CD14-positive monocyte (primary cell): ENCODE results near the gene LIFR. TPM values are rescaled to one million over a fixed set of nuclear protein-coding genes. Genes with fewer than 3 reads are reported as not detected.

Source experiments
- DNase-seq, 3 donors: peaks; one replicate each; pipeline ENCODE4 v3.0.0-alpha.2; 2011 to 2022
- H2AFZ ChIP-seq: 2 replicates; pipeline ENCODE4 v1.6.0; 2012; ENCODE audit warnings: mild to moderate bottlenecking, low read depth, low read length, inconsistent platforms; ENCODE audit not compliant: insufficient read depth, poor library complexity, severe bottlenecking
- H3K27ac ChIP-seq, 2 donors: 1 replicate in 1 of 2; 2 replicates in 1 of 2; pipeline ENCODE4 v1.5.1; 2012 to 2013; ENCODE audit warnings: low read length in 2 of 2, control low read depth in 1 of 2, inconsistent platforms in 1 of 2, low read depth in 1 of 2, mild to moderate bottlenecking in 1 of 2
- H3K27me3 ChIP-seq, 2 donors: one replicate each; pipeline versions ENCODE4 v1.6.0 to v1.6.1; 2011 to 2013; ENCODE audit warnings: low read length in 2 of 2; ENCODE audit not compliant: control insufficient read depth in 2 of 2, insufficient read depth in 2 of 2
- H3K36me3 ChIP-seq, 2 donors: replicated peaks in 1 of 2; 1 replicate in 1 of 2; 2 replicates in 1 of 2; pipeline versions ENCODE4 v1.5.1 to v1.6.1; 2012 to 2013; ENCODE audit warnings: low read length in 2 of 2, control low read depth in 1 of 2, inconsistent platforms in 1 of 2, mild to moderate bottlenecking in 1 of 2; ENCODE audit not compliant: insufficient read depth in 2 of 2, control insufficient read depth in 1 of 2
- H3K4me1 ChIP-seq, 2 donors: 1 replicate in 1 of 2; 2 replicates in 1 of 2; pipeline versions ENCODE4 v1.5.1 to v1.6.1; 2012 to 2013; ENCODE audit warnings: low read length in 2 of 2, control low read depth in 1 of 2, inconsistent platforms in 1 of 2, mild to moderate bottlenecking in 1 of 2, moderate library complexity in 1 of 2; ENCODE audit not compliant: insufficient read depth in 2 of 2, control insufficient read depth in 1 of 2
- H3K4me2 ChIP-seq: replicated peaks from 2 replicates; pipeline ENCODE3; 2012; ENCODE audit warnings: low read length, moderate library complexity, mild to moderate bottlenecking; ENCODE audit not compliant: poor library complexity, severe bottlenecking; ENCODE audit errors: extremely low read depth
- H3K4me3 ChIP-seq, 3 experiments: fragments of 200-600 bp in 1 of 3; sonication (generic) in 1 of 3; replicated peaks in 1 of 3; 1 replicate in 2 of 3; 2 replicates in 1 of 3; pipeline ENCODE4 v1.5.1; 2011 to 2013; ENCODE audit warnings: low read length in 3 of 3, mild to moderate bottlenecking in 3 of 3, control low read depth in 2 of 3, low read depth in 2 of 3, inconsistent platforms in 1 of 3, moderate library complexity in 1 of 3
- H3K79me2 ChIP-seq: 2 replicates; pipeline ENCODE4 v1.6.0; 2012; ENCODE audit warnings: mild to moderate bottlenecking, control low read depth, inconsistent platforms, low read length, moderate library complexity; ENCODE audit not compliant: insufficient read depth
- H3K9ac ChIP-seq: 2 replicates; pipeline ENCODE4 v1.6.0; 2017; ENCODE audit warnings: low read length, mild to moderate bottlenecking; ENCODE audit not compliant: insufficient read depth, poor library complexity, severe bottlenecking
- H3K9me3 ChIP-seq, 2 donors: replicated peaks in 1 of 2; 1 replicate in 1 of 2; 2 replicates in 1 of 2; pipeline versions ENCODE4 v1.5.1 to v1.6.1; 2012 to 2013; ENCODE audit warnings: low read length in 2 of 2, control low read depth in 1 of 2; ENCODE audit not compliant: control insufficient read depth in 1 of 2, insufficient read depth in 1 of 2
- H4K20me1 ChIP-seq: 2 replicates; pipeline ENCODE4 v1.6.0; 2012; ENCODE audit warnings: mild to moderate bottlenecking, low read length, control low read depth, moderate library complexity; ENCODE audit not compliant: insufficient read depth
- H3K27ac Mint-ChIP-seq, 7 donors: one replicate each; pipeline ENCODE4 v1.8.0; 2020; ENCODE audit warnings: mild to moderate bottlenecking in 7 of 7, mixed read lengths in 7 of 7, moderate library complexity in 6 of 7, inconsistent platforms in 2 of 7
- H3K27me3 Mint-ChIP-seq, 3 donors: one replicate each; pipeline ENCODE4 v1.8.0; 2021 to 2022; ENCODE audit warnings: low read depth in 3 of 3, mild to moderate bottlenecking in 3 of 3, mixed read lengths in 3 of 3, moderate library complexity in 3 of 3, inconsistent platforms in 1 of 3
- H3K36me3 Mint-ChIP-seq, 2 donors: one replicate each; pipeline ENCODE4 v1.8.0; 2020; ENCODE audit warnings: mixed read lengths in 2 of 2, inconsistent platforms in 1 of 2, mild to moderate bottlenecking in 1 of 2
- H3K4me1 Mint-ChIP-seq: one replicate; pipeline ENCODE4 v1.8.0; 2020; ENCODE audit warnings: mild to moderate bottlenecking, mixed read lengths
- H3K4me3 Mint-ChIP-seq, 2 donors: one replicate each; pipeline ENCODE4 v1.8.0; 2020; ENCODE audit warnings: mild to moderate bottlenecking in 2 of 2, mixed read lengths in 2 of 2, moderate library complexity in 1 of 2
- H3K9me3 Mint-ChIP-seq, 7 donors: one replicate each; pipeline ENCODE4 v1.8.0; 2020 to 2022; ENCODE audit warnings: mixed read lengths in 7 of 7, mild to moderate bottlenecking in 6 of 7, moderate library complexity in 6 of 7, inconsistent platforms in 2 of 7
- WGBS: methylation state at CpG from one replicate; pipeline ENCODE4 v1.1.5; 2013; ENCODE audit warnings: missing lambda C conversion rate; ENCODE audit not compliant: insufficient coverage; 5-methylcytosine and 5-hydroxymethylcytosine counted together
- intact Hi-C, 2 donors: fragments of 100-400 bp; cut with micrococcal nuclease; formaldehyde crosslinking; loops; one replicate each; pipeline versions ENCODE4 v1.15.0 to v1.15.1; 2023
- polyA plus RNA-seq, 3 donors: library from polyadenylated mRNA; depleted of rRNA in 1 of 3; unstranded in 2 of 3; stranded (reverse) in 1 of 3; fragments of 300-500 nt in 2 of 3; fragments of >200 nt in 1 of 3; fragmentation: Illumina TruSeq in 2 of 3; gene quantifications; 1 replicate in 2 of 3; 2 replicates in 1 of 3; pipeline ENCODE4 v1.2.3, GENCODE V29; 2012 to 2021
- TF ChIP-seq, protein P1 (sequence below): fragments of 200-600 bp; IDR thresholded peaks from one replicate; pipeline ENCODE4 v1.8.0; 2022; ENCODE audit warnings: antibody characterized with exemption, mild to moderate bottlenecking

Gene LIFR
- polyA plus RNA-seq, 3 donors: not detected

DNA sequence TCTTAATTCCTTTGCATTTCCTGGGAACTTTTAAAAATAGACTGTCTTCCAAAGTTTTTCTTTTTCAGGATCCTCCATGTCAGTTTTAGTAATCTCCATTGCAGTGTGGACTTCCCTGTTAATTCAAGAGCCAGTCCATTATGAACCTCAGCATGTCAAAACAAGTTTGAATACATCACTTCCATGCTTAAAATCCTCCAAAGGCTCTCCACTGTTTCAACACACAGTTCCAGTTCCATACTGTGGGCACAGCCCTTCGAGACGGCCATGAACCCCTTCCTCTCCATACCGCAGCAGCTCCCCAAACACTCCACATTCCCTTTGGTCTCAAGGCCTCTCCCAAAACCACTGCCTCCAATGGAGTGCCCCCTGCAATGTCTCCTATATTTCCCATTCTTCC lies 19.5 kb downstream of the LIFR start:
- DNase-seq: no peak

GRCh38 chr5:38535845-38536244 lies 20.6 kb downstream of the LIFR start:
- H3K4me1 ChIP-seq: no peaks in the 10 kb centered on the region
- H3K27ac ChIP-seq: no peak overlapping the region
- no peaks in the 10 kb centered on the region for H4K20me1 ChIP-seq
- peaks cover 14 to 34% of the 10 kb centered on the region in 2 donors for H3K27me3 ChIP-seq
- H2AFZ ChIP-seq: no peak overlapping the region
- peaks cover 2 to 11% (median 8%) of the 10 kb centered on the region in 7 donors for H3K9me3 Mint-ChIP-seq
- H3K36me3 ChIP-seq: no peaks in the 10 kb centered on the region
- H3K79me2 ChIP-seq: no peaks in the 10 kb centered on the region
- H3K27ac Mint-ChIP-seq: no peak overlapping the region
- no peaks in the 10 kb centered on the region for H3K36me3 Mint-ChIP-seq
- no CpG with 5 or more reads among the region's 2 CpGs for WGBS
- no peak overlapping the region for H3K4me2 ChIP-seq
- intact Hi-C loops: no loop called here
- H3K27me3 Mint-ChIP-seq: peaks cover 14 to 31% (median 24%) of the 10 kb centered on the region in 3 donors
- H3K4me1 Mint-ChIP-seq: no peaks in the 10 kb centered on the region
- DNase-seq: no peak
- H3K4me3 ChIP-seq: no peak overlapping the region
- TF ChIP-seq, protein P1, sequence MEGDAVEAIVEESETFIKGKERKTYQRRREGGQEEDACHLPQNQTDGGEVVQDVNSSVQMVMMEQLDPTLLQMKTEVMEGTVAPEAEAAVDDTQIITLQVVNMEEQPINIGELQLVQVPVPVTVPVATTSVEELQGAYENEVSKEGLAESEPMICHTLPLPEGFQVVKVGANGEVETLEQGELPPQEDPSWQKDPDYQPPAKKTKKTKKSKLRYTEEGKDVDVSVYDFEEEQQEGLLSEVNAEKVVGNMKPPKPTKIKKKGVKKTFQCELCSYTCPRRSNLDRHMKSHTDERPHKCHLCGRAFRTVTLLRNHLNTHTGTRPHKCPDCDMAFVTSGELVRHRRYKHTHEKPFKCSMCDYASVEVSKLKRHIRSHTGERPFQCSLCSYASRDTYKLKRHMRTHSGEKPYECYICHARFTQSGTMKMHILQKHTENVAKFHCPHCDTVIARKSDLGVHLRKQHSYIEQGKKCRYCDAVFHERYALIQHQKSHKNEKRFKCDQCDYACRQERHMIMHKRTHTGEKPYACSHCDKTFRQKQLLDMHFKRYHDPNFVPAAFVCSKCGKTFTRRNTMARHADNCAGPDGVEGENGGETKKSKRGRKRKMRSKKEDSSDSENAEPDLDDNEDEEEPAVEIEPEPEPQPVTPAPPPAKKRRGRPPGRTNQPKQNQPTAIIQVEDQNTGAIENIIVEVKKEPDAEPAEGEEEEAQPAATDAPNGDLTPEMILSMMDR: no peak
- no peaks in the 10 kb centered on the region for H3K9me3 ChIP-seq
- no peak overlapping the region for H3K4me3 Mint-ChIP-seq
- H3K9ac ChIP-seq: no peak overlapping the region

More for the DNA sequence above, 19.5 kb downstream of the LIFR start:
- Histone ChIP-seq H3K36me3 (no peaks in the 10 kb centered on the region), H4K20me1 (no peaks in the 10 kb centered on the region), H3K79me2 (no peaks in the 10 kb centered on the region), H3K4me1 (no peaks in the 10 kb centered on the region), H3K27ac (no peak overlapping the region), H3K9me3 (no peaks in the 10 kb centered on the region), H3K4me2 (no peak overlapping the region), H3K9ac (no peak overlapping the region), H2AFZ (no peak overlapping the region), H3K27me3 (peaks cover 14 to 33% of the 10 kb centered on the region in 2 donors), H3K4me3 (no peak overlapping the region)
- intact Hi-C loops: no loop called here
- Mint-ChIP-seq H3K27ac (no peak overlapping the region), H3K4me1 (no peaks in the 10 kb centered on the region), H3K4me3 (no peak overlapping the region), H3K36me3 (no peaks in the 10 kb centered on the region), H3K9me3 (peaks cover 0 to 6% (median 2%) of the 10 kb centered on the region in 7 donors), H3K27me3 (peaks cover 9 to 29% (median 23%) of the 10 kb centered on the region in 3 donors)
- 96% methylated on average over 3 of the region's 3 CpGs for WGBS
- TF ChIP-seq, protein P1: no peak
